Neural cell (in vitro differentiated cells): Measurements from ENCODE around the gene TIMELESS.

ENCODE experiments used
- EZH2 ChIP-seq: fragments of 200-600, 300-800 bp; shearing (Covaris generic), sonication (generic); IDR thresholded peaks from 2 replicates; pipeline ENCODE4 v1.6.1; 2014; ENCODE audit warnings: antibody characterized with exemption, low read length, borderline replicate concordance, mild to moderate bottlenecking; ENCODE audit not compliant: insufficient read depth, poor library complexity, severe bottlenecking
- SMC3 ChIP-seq: fragments of 450-650 bp; conservative IDR thresholded peaks from 2 replicates; pipeline ENCODE4 v1.6.1; 2014; ENCODE audit warnings: antibody characterized with exemption, mild to moderate bottlenecking, moderate library complexity; ENCODE audit not compliant: poor library complexity
- TF ChIP-seq, protein P1 (sequence below): fragments of 450-650 bp; IDR thresholded peaks from 2 replicates; pipeline ENCODE4 v1.5.1; 2014; ENCODE audit warnings: antibody characterized with exemption, mild to moderate bottlenecking, moderate library complexity; ENCODE audit not compliant: poor library complexity, severe bottlenecking
- TF ChIP-seq, protein P2 (sequence below): IDR thresholded peaks from 2 replicates; pipeline ENCODE4 v1.6.1; 2012; ENCODE audit warnings: borderline replicate concordance

GRCh38 chr12:56373515-56373914 lies 75.7 kb downstream of the TIMELESS start:
- TF ChIP-seq, protein P1, sequence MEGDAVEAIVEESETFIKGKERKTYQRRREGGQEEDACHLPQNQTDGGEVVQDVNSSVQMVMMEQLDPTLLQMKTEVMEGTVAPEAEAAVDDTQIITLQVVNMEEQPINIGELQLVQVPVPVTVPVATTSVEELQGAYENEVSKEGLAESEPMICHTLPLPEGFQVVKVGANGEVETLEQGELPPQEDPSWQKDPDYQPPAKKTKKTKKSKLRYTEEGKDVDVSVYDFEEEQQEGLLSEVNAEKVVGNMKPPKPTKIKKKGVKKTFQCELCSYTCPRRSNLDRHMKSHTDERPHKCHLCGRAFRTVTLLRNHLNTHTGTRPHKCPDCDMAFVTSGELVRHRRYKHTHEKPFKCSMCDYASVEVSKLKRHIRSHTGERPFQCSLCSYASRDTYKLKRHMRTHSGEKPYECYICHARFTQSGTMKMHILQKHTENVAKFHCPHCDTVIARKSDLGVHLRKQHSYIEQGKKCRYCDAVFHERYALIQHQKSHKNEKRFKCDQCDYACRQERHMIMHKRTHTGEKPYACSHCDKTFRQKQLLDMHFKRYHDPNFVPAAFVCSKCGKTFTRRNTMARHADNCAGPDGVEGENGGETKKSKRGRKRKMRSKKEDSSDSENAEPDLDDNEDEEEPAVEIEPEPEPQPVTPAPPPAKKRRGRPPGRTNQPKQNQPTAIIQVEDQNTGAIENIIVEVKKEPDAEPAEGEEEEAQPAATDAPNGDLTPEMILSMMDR = no peak
- no peak for TF ChIP-seq SMC3
- TF ChIP-seq, protein P2, sequence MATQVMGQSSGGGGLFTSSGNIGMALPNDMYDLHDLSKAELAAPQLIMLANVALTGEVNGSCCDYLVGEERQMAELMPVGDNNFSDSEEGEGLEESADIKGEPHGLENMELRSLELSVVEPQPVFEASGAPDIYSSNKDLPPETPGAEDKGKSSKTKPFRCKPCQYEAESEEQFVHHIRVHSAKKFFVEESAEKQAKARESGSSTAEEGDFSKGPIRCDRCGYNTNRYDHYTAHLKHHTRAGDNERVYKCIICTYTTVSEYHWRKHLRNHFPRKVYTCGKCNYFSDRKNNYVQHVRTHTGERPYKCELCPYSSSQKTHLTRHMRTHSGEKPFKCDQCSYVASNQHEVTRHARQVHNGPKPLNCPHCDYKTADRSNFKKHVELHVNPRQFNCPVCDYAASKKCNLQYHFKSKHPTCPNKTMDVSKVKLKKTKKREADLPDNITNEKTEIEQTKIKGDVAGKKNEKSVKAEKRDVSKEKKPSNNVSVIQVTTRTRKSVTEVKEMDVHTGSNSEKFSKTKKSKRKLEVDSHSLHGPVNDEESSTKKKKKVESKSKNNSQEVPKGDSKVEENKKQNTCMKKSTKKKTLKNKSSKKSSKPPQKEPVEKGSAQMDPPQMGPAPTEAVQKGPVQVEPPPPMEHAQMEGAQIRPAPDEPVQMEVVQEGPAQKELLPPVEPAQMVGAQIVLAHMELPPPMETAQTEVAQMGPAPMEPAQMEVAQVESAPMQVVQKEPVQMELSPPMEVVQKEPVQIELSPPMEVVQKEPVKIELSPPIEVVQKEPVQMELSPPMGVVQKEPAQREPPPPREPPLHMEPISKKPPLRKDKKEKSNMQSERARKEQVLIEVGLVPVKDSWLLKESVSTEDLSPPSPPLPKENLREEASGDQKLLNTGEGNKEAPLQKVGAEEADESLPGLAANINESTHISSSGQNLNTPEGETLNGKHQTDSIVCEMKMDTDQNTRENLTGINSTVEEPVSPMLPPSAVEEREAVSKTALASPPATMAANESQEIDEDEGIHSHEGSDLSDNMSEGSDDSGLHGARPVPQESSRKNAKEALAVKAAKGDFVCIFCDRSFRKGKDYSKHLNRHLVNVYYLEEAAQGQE = no peak
- no peak for TF ChIP-seq EZH2
